ENCODE measurements around the gene BSND.

DNA sequence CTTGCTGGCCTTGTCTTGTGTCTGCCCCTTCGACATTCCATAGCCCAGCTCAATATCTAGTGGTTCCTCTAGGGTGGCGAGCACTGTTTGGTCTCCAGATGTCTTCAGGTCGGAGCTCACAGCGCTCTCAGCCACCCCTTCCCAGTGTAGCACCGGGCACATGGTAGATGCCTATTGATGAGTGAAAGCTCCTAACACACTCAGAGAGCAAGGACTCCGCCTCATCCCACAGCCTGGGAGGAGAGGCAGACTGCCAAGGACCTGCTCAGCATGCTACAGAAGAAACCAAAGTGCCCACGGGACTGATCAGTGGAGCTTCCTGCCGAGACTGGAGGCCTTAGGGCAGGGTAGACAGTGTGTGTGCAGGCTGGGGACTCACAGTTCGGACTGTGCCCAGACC is 51.5 kb downstream of the BSND start:
- TF ChIP-seq, protein P1, sequence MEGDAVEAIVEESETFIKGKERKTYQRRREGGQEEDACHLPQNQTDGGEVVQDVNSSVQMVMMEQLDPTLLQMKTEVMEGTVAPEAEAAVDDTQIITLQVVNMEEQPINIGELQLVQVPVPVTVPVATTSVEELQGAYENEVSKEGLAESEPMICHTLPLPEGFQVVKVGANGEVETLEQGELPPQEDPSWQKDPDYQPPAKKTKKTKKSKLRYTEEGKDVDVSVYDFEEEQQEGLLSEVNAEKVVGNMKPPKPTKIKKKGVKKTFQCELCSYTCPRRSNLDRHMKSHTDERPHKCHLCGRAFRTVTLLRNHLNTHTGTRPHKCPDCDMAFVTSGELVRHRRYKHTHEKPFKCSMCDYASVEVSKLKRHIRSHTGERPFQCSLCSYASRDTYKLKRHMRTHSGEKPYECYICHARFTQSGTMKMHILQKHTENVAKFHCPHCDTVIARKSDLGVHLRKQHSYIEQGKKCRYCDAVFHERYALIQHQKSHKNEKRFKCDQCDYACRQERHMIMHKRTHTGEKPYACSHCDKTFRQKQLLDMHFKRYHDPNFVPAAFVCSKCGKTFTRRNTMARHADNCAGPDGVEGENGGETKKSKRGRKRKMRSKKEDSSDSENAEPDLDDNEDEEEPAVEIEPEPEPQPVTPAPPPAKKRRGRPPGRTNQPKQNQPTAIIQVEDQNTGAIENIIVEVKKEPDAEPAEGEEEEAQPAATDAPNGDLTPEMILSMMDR (IDR thresholded peaks at IDR 0.05; ENCODE audit: poor library complexity), result no peak
- TF ChIP-seq EZH2phosphoT487 (IDR thresholded peaks at IDR 0.05; ENCODE audit: low read depth, severe bottlenecking, unreplicated experiment), result no peak
